Measurements from ENCODE around the gene SHTN1. TPM values are rescaled to one million over a fixed set of nuclear protein-coding genes. Genes with fewer than 3 reads are reported as not detected.

SHTN1 gene
- total and polyA plus RNA-seq, 2 experiments from 2014 or later: 6.7 to 8.0 TPM

GRCh38 chr10:117004227-117005025 is 561 bp downstream of the SHTN1 start (continued):
- TF ChIP-seq ZNF462 (CRISPR knock-in tag; IDR thresholded peaks at IDR 0.05) (no peak), STAT1 (IDR thresholded peaks at IDR 0.05; ENCODE audit: unreplicated experiment) (no peak)

- H3K27ac ChIP-seq (ENCODE audit: low read depth): no peak overlapping the region
- no peak overlapping the region for H3K27ac Mint-ChIP-seq
- no peak overlapping the region for H2AFZ ChIP-seq
- H4K20me1 ChIP-seq (replicated peaks; ENCODE audit: insufficient read depth): no peaks in the 10 kb centered on the region; the same call in 1 of the 2 replicates
- peak overlapping the region; percentile 60 for H3K4me3 Mint-ChIP-seq
- H3K27me3 Mint-ChIP-seq (ENCODE audit: insufficient read depth, low read depth, poor library complexity): peaks cover 16% of the 10 kb centered on the region
- ATAC-seq: no peak
- no peaks in the 10 kb centered on the region for H3K79me2 ChIP-seq (replicated peaks; ENCODE audit: insufficient read depth)
- H3K4me1 ChIP-seq (ENCODE audit: insufficient read depth): no peaks in the 10 kb centered on the region
- no peak for DNase-seq (ENCODE audit: low spot score)
- H3K4me2 ChIP-seq: no peak overlapping the region
- no peaks in the 10 kb centered on the region for H3F3A ChIP-seq (replicated peaks; ENCODE audit: low read depth)
- peaks cover 22% of the 10 kb centered on the region for H3K27me3 ChIP-seq (ENCODE audit: insufficient read depth)
- no peaks in the 10 kb centered on the region for H3K9me3 Mint-ChIP-seq
- no peaks in the 10 kb centered on the region for H3K36me3 ChIP-seq (ENCODE audit: insufficient read depth)
- peaks cover 11% of the 10 kb centered on the region; the same call in 2 of the 3 replicates for H3K4me1 Mint-ChIP-seq
- no peaks in the 10 kb centered on the region for H3K9me2 ChIP-seq (ENCODE audit: insufficient read depth)
- no peak overlapping the region for H3K4me3 ChIP-seq
- H3K36me3 Mint-ChIP-seq (ENCODE audit: low read depth): no peaks in the 10 kb centered on the region
- TF ChIP-seq ZNF331 (CRISPR knock-in tag; IDR thresholded peaks at IDR 0.05; ENCODE audit: low read depth) (no peak), REST (IDR thresholded peaks at IDR 0.05; ENCODE audit: unreplicated experiment) (no peak), EZH2 (IDR thresholded peaks at IDR 0.05; ENCODE audit: low read depth, unreplicated experiment) (no peak), CTCF (conservative IDR thresholded peaks at IDR 0.05; ENCODE audit: low read depth in 2 of 2) (no peak), ZNF114 (CRISPR knock-in tag; IDR thresholded peaks at IDR 0.05) (no peak), EZH2phosphoT487 (IDR thresholded peaks at IDR 0.05; ENCODE audit: unreplicated experiment) (no peak), NANOG (IDR thresholded peaks at IDR 0.05; ENCODE audit: borderline replicate concordance) (no peak), ETS1 (IDR thresholded peaks at IDR 0.05) (no peak), JUNB (IDR thresholded peaks at IDR 0.05; ENCODE audit: unreplicated experiment) (no peak), POLR2AphosphoS5 (IDR thresholded peaks at IDR 0.05; ENCODE audit: low read depth) (no peak), STAT1 (IDR thresholded peaks at IDR 0.05; ENCODE audit: unreplicated experiment) (no peak)
Observed at GRCh38 chr10:117003336-117003735, 1.7 kb downstream of the SHTN1 start.
